ENCODE measurements around the gene PDGFRB.

DNA sequence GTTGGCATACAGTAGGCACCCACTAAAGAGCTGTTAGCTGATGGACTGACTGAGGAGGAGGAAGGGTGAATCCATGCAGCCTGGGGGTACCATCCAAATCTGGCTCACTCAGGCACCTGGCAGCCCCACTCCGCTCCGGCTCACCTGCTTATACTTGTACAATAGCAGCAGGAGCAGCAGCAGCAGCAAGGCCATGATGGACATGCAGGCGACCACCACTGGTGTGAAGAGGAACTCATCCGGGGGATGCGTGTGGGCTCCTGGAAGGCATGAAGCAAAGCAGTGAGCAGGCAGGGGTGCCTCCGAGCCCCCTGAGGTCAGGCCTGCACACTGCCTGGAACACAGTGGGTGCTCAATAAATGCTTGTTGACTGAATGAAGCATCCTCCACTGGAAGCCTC, 87.6 kb downstream of the PDGFRB start:
- TF ChIP-seq, protein P1, sequence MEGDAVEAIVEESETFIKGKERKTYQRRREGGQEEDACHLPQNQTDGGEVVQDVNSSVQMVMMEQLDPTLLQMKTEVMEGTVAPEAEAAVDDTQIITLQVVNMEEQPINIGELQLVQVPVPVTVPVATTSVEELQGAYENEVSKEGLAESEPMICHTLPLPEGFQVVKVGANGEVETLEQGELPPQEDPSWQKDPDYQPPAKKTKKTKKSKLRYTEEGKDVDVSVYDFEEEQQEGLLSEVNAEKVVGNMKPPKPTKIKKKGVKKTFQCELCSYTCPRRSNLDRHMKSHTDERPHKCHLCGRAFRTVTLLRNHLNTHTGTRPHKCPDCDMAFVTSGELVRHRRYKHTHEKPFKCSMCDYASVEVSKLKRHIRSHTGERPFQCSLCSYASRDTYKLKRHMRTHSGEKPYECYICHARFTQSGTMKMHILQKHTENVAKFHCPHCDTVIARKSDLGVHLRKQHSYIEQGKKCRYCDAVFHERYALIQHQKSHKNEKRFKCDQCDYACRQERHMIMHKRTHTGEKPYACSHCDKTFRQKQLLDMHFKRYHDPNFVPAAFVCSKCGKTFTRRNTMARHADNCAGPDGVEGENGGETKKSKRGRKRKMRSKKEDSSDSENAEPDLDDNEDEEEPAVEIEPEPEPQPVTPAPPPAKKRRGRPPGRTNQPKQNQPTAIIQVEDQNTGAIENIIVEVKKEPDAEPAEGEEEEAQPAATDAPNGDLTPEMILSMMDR (IDR thresholded peaks at IDR 0.05), result no peak
- TF ChIP-seq POLR2A (IDR thresholded peaks at IDR 0.05), result no peak

All from vagina (tissue), 2 donors.